GM20431 (cell line): ENCODE measurements around the gene TMED10.
"Not testable (repeated sequence)": the region's sequence is repeated elsewhere in the genome, so short reads cannot be mapped to it uniquely, and the experiment has no call there.

ENCODE experiments used
- in situ Hi-C: fragments of 300-500 bp; cut with MseI, MboI; formaldehyde crosslinking; loops from one replicate; pipeline ENCODE4 v1.15.0; 2020; ENCODE audit warnings: low sequenced_read_pairs; ENCODE audit not compliant: unreplicated experiment

Gene TMED10

GRCh38 chr14:75164809-75165208 lies 11.6 kb downstream of the TMED10 start:
- in situ Hi-C loops: no loop called here

GRCh38 chr14:75163677-75164076 lies 12.7 kb downstream of the TMED10 start:
- in situ Hi-C loops: no loop called here

- in situ Hi-C loops: no loop called here
Measured at GRCh38 chr14:75162631-75163030, 13.8 kb downstream of the TMED10 start.

GRCh38 chr14:75158843-75159614 lies 17.4 kb downstream of the TMED10 start:
- in situ Hi-C loops: no loop called here

- in situ Hi-C loops: no loop called here
Measured at GRCh38 chr14:75156901-75157300, 19.5 kb downstream of the TMED10 start.

- in situ Hi-C loops: no loop called here
Measured at GRCh38 chr14:75156111-75156510, 20.3 kb downstream of the TMED10 start.

- in situ Hi-C loops: no loop called here
Measured at GRCh38 chr14:75155169-75155568, 21.2 kb downstream of the TMED10 start.

GRCh38 chr14:75153295-75153694 lies 23.1 kb downstream of the TMED10 start:
- in situ Hi-C loops: no loop called here

- in situ Hi-C loops: no loop called here
Measured at GRCh38 chr14:75151851-75152250, 24.6 kb downstream of the TMED10 start.

- in situ Hi-C loops: not testable (repeated sequence)
Measured at GRCh38 chr14:75150637-75151036, 25.8 kb downstream of the TMED10 start.

- in situ Hi-C loops: no loop called here
Measured at GRCh38 chr14:75150150-75150549, 26.3 kb downstream of the TMED10 start.

GRCh38 chr14:75147423-75148071 lies 28.9 kb downstream of the TMED10 start:
- in situ Hi-C loops: loop anchor here (25.0 kb wide), 1 partner anchor 315 kb away; no protein-coding TSS in a partner anchor

GRCh38 chr14:75144944-75145343 lies 31.5 kb downstream of the TMED10 start:
- in situ Hi-C loops: loop anchor here (25.0 kb wide), 1 partner anchor 317 kb away; no protein-coding TSS in a partner anchor

GRCh38 chr14:75143761-75144527 lies 32.5 kb downstream of the TMED10 start:
- in situ Hi-C loops: loop anchor here (25.0 kb wide), 1 partner anchor 318 kb away; no protein-coding TSS in a partner anchor

- in situ Hi-C loops: loop anchor here (25.0 kb wide), 1 partner anchor 320 kb away; no protein-coding TSS in a partner anchor
Measured at GRCh38 chr14:75142494-75142893, 33.9 kb downstream of the TMED10 start.

- in situ Hi-C loops: loop anchor here (25.0 kb wide), 1 partner anchor 320 kb away; no protein-coding TSS in a partner anchor
Measured at GRCh38 chr14:75141967-75142366, 34.4 kb downstream of the TMED10 start.

GRCh38 chr14:75141062-75141461 lies 35.4 kb downstream of the TMED10 start:
- in situ Hi-C loops: loop anchor here (25.0 kb wide), 1 partner anchor 321 kb away; no protein-coding TSS in a partner anchor

GRCh38 chr14:75140620-75141019 lies 35.8 kb downstream of the TMED10 start:
- in situ Hi-C loops: loop anchor here (25.0 kb wide), 1 partner anchor 322 kb away; no protein-coding TSS in a partner anchor

GRCh38 chr14:75139185-75139584 lies 37.2 kb downstream of the TMED10 start:
- in situ Hi-C loops: loop anchor here (10.0 to 25.0 kb wide), 2 partner anchors 156 to 323 kb away; no protein-coding TSS in a partner anchor

- in situ Hi-C loops: loop anchor here (10.0 to 25.0 kb wide), 2 partner anchors 156 to 324 kb away; no protein-coding TSS in a partner anchor
Measured at GRCh38 chr14:75138492-75138891, 37.9 kb downstream of the TMED10 start.
